Measurements from ENCODE around the gene PLEKHO1. TPM values are rescaled to one million over a fixed set of nuclear protein-coding genes. Genes with fewer than 3 reads are reported as not detected.

The PLEKHO1 gene
- total RNA-seq, 4 donors from 2014 or later = 294 to 426 (median 337) TPM

GRCh38 chr1:150165622-150166612 is 16.2 kb downstream of the PLEKHO1 start:
- TF ChIP-seq, protein P1, sequence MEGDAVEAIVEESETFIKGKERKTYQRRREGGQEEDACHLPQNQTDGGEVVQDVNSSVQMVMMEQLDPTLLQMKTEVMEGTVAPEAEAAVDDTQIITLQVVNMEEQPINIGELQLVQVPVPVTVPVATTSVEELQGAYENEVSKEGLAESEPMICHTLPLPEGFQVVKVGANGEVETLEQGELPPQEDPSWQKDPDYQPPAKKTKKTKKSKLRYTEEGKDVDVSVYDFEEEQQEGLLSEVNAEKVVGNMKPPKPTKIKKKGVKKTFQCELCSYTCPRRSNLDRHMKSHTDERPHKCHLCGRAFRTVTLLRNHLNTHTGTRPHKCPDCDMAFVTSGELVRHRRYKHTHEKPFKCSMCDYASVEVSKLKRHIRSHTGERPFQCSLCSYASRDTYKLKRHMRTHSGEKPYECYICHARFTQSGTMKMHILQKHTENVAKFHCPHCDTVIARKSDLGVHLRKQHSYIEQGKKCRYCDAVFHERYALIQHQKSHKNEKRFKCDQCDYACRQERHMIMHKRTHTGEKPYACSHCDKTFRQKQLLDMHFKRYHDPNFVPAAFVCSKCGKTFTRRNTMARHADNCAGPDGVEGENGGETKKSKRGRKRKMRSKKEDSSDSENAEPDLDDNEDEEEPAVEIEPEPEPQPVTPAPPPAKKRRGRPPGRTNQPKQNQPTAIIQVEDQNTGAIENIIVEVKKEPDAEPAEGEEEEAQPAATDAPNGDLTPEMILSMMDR (IDR thresholded peaks at IDR 0.05) = peak; percentile 68 to 80 (median 75)
- TF ChIP-seq EP300 (IDR thresholded peaks at IDR 0.05) (no peak), POLR2A (IDR thresholded peaks at IDR 0.05; ENCODE audit: low read depth) (no peak), POLR2AphosphoS5 (IDR thresholded peaks at IDR 0.05) (peak; percentile 36 to 56)

DNA sequence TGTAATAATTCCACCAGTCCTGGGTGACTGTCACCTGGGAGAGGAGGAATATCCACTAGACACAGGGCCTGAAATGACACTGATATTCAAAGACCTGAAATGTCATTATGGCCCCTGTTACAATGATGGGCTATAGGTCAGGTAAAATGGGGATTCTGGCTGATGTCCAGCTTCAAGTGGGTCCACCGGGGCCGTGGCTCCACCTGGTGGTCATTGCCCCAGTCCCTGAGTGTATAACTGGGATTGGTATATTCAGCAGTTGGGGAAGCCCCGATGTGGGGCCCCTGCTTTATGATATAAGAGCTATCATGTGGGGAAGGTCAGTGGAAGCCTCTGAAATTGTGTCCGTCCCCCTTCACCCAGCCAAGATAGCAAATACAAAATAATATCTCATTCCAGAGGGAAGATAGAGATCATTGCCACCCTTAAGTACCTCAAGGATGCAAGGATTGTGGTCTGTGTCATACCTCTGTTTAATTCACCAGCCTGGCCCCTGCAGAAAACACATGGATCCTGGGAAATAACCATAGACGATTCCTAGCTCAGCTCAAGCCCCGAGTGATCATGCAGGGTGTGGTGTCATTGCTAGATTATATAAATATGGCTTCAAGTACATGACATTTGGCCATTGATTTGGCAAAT is 19.4 kb downstream of the PLEKHO1 start:
- H3K27me3 ChIP-seq = no peaks in the 10 kb centered on the region
- 19% methylated on average over 6 of the region's 6 CpGs for WGBS
- no peak overlapping the region for H3K27ac ChIP-seq (replicated peaks in 1 of 4)
- no peaks in the 10 kb centered on the region for H3K9me3 ChIP-seq
- no peak for TF ChIP-seq POLR2A (IDR thresholded peaks at IDR 0.05; ENCODE audit: low read depth)
- TF ChIP-seq POLR2AphosphoS5 (IDR thresholded peaks at IDR 0.05) = peak; percentile 76 to 83
- TF ChIP-seq, protein P1 (IDR thresholded peaks at IDR 0.05) = peak; percentile 81 to 94 (median 89)
- intact Hi-C loops (cut with DNase I) = loop anchor here (5.0 kb wide), 2 partner anchors 97 to 207 kb away; no protein-coding TSS in a partner anchor
- peaks cover 0 to 29% (median 24%) of the 10 kb centered on the region in 4 donors for H3K4me1 ChIP-seq
- no peak overlapping the region for H3K4me3 ChIP-seq
- no peak for DNase-seq (ENCODE audit: extremely low spot score)
- no peaks in the 10 kb centered on the region for H3K36me3 ChIP-seq

More at GRCh38 chr1:150165622-150166612, 16.2 kb downstream of the PLEKHO1 start:
- H3K4me3 ChIP-seq = no peak overlapping the region
- intact Hi-C loops (cut with DNase I) = loop anchor here (5.0 kb wide), 2 partner anchors 94 to 204 kb away; no protein-coding TSS in a partner anchor
- WGBS = 62% methylated on average over 13 of the region's 14 CpGs
- H3K27me3 ChIP-seq = no peaks in the 10 kb centered on the region
- H3K27ac ChIP-seq (replicated peaks in 1 of 4) = peak overlapping the region; percentile 93 to 99 (median 99)
- H3K36me3 ChIP-seq = no peaks in the 10 kb centered on the region
- peaks cover 22 to 60% (median 54%) of the 10 kb centered on the region in 4 donors for H3K4me1 ChIP-seq
- DNase-seq (ENCODE audit: extremely low spot score) = no peak
- no peaks in the 10 kb centered on the region for H3K9me3 ChIP-seq

GRCh38 chr1:150171801-150172200 is 22.1 kb downstream of the PLEKHO1 start:
- no peaks in the 10 kb centered on the region for H3K36me3 ChIP-seq
- 79% methylated on average over 2 of the region's 2 CpGs for WGBS
- no peaks in the 10 kb centered on the region for H3K27me3 ChIP-seq
- H3K4me1 ChIP-seq = peaks cover 0 to 9% (median 5%) of the 10 kb centered on the region in 4 donors
- H3K27ac ChIP-seq (replicated peaks in 1 of 4) = no peak overlapping the region
- no peak overlapping the region for H3K4me3 ChIP-seq
- intact Hi-C loops (cut with DNase I) = no loop called here
- TF ChIP-seq POLR2AphosphoS5 (IDR thresholded peaks at IDR 0.05) (no peak), POLR2A (IDR thresholded peaks at IDR 0.05; ENCODE audit: low read depth) (no peak), EP300 (IDR thresholded peaks at IDR 0.05) (no peak)
- TF ChIP-seq, protein P1 (IDR thresholded peaks at IDR 0.05) = no peak
- DNase-seq (ENCODE audit: extremely low spot score) = no peak
- H3K9me3 ChIP-seq = no peaks in the 10 kb centered on the region

DNA sequence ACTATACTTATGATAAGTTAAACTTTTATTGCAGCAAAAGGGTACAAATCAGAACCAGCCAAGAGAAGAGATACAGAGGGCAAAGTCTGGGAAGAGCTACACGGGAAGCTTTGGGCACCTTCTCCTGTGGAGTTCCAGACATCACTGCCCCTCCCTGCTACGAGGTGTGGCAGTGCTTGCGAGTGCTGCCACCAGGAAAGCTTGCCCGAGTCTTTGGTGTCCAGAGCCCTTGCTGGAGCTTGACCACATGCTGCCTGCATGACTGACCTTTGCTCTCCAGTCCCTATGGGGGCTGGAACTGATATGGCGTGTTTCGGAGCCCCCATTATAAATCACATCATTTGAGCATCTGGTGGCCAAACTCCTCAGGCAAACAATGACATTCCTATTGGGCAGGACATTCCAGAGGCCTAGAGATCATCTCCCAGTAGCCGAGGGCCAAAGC is 23.4 kb downstream of the PLEKHO1 start:
- Histone ChIP-seq H3K27me3 (no peaks in the 10 kb centered on the region), H3K4me1 (peaks cover 0 to 9% (median 5%) of the 10 kb centered on the region in 4 donors), H3K4me3 (no peak overlapping the region), H3K9me3 (no peaks in the 10 kb centered on the region), H3K27ac (replicated peaks in 1 of 4) (no peak overlapping the region), H3K36me3 (no peaks in the 10 kb centered on the region)
- no peak for TF ChIP-seq POLR2AphosphoS5 (IDR thresholded peaks at IDR 0.05)
- no peak for DNase-seq (ENCODE audit: extremely low spot score)
- intact Hi-C loops (cut with DNase I) = no loop called here
- 87% methylated on average over 3 of the region's 7 CpGs for WGBS

DNA sequence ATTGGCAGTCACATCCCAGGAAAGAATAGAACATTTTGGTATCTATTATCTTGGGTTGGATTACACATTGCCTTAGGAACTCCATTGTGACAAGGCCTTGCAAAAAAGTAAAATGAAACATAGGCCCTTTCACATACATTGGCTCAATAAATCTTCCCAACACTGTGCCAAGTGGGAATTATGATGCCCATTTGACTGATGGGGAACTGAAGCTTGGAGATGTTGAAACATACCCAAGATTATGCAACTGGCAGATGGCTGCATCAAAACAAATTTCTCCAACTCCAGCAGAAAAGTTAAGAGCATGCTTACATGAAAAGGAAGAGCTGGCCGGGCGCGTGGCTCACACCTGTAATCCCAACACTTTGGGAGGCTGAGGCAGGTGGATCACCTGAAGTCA is 26.9 kb downstream of the PLEKHO1 start:
- no peak for DNase-seq (ENCODE audit: extremely low spot score)
- H3K4me3 ChIP-seq = no peak overlapping the region
- no peaks in the 10 kb centered on the region for H3K9me3 ChIP-seq
- H3K4me1 ChIP-seq = no peaks in the 10 kb centered on the region
- H3K27me3 ChIP-seq = no peaks in the 10 kb centered on the region
- TF ChIP-seq POLR2A (IDR thresholded peaks at IDR 0.05; ENCODE audit: low read depth) (no peak), EP300 (IDR thresholded peaks at IDR 0.05) (no peak), POLR2AphosphoS5 (IDR thresholded peaks at IDR 0.05) (no peak)
- TF ChIP-seq, protein P1 (IDR thresholded peaks at IDR 0.05) = no peak
- no peak overlapping the region for H3K27ac ChIP-seq (replicated peaks in 1 of 4)
- intact Hi-C loops (cut with DNase I) = no loop called here
- H3K36me3 ChIP-seq = no peaks in the 10 kb centered on the region
- 78% methylated on average over 3 of the region's 3 CpGs for WGBS

All from esophagus muscularis mucosa (tissue), 4 donors.